K562 (cell line): ENCODE results near the gene CLEC12A.

Experiments
- CEBPG ChIP-seq, 3 experiments: fragments of 200-800 bp in 1 of 3; sonication (Bioruptor generic) in 1 of 3; sonication (generic) in 1 of 3; formaldehyde crosslinking in 1 of 3; IDR thresholded peaks in 2 of 3; conservative IDR thresholded peaks in 1 of 3; 2 replicates each; pipeline versions ENCODE4 v1.6.1 to v1.8.0; 2016 to 2022; ENCODE audit warnings: missing compliant biosample characterization in 2 of 3, missing genetic modification characterization in 2 of 3, mild to moderate bottlenecking in 1 of 3, missing genetic modification reagents in 1 of 3
- MXI1 ChIP-seq: IDR thresholded peaks from 2 replicates; pipeline ENCODE4 v1.6.1; 2011; ENCODE audit warnings: low read depth, mild to moderate bottlenecking, improper control_type of control experiment, low read length
- RNF2 ChIP-seq: sonication (generic); IDR thresholded peaks from 2 replicates; pipeline ENCODE4 v1.6.1; 2016
- TCF7 ChIP-seq: sonication (generic); IDR thresholded peaks from 2 replicates; pipeline ENCODE4 v1.6.1; 2016; ENCODE audit warnings: antibody characterized with exemption, borderline replicate concordance
- YY1 ChIP-seq, 3 experiments: IDR thresholded peaks; 2 replicates each; pipeline ENCODE4 v1.6.1; 2011; ENCODE audit warnings: low read length in 2 of 3, mild to moderate bottlenecking in 2 of 3, moderate library complexity in 2 of 3, borderline replicate concordance in 1 of 3, control low read depth in 1 of 3, low read depth in 1 of 3; ENCODE audit not compliant: insufficient read depth in 3 of 3, insufficient replicate concordance in 2 of 3, control insufficient read depth in 1 of 3, insufficient read length in 1 of 3; ENCODE audit errors: extremely low read depth in 1 of 3

DNA sequence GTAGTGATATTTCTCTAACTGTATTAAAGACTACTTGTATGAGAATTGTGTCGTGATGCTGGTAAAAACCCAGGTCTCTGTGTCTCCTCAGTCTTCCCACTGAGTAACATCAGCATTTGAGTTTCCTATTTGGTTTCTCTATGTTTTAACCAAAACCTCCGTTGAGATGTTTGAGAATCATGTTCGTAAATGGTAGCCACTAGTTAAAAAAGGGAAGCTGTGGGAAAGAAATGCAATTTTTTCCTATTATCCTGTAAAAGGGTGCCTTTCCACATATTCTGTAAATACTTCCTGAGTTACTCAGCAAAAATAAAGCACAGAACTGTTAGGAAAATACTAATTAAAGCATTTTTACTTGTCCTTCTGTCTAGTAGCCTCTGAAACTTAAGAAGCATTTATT lies 20.7 kb downstream of the CLEC12A start:
- no peak for TF ChIP-seq MXI1
- no peak for TF ChIP-seq YY1 (IDR thresholded peaks at IDR 0.05; ENCODE audit: borderline replicate concordance in 1 of 3, control insufficient read depth in 1 of 3, extremely low read depth in 1 of 3, insufficient read depth in 3 of 3, insufficient read length in 1 of 3, insufficient replicate concordance in 2 of 3, low read depth in 1 of 3, low read length in 2 of 3)
- no peak for TF ChIP-seq RNF2
- TF ChIP-seq CEBPG (CRISPR knock-in tag; IDR thresholded peaks at IDR 0.05): no peak
- no peak for TF ChIP-seq CEBPG (tag; conservative IDR thresholded peaks at IDR 0.05 in 1 of 2, IDR thresholded peaks at IDR 0.05 in 1 of 2)
- TF ChIP-seq TCF7: no peak
